Gastrocnemius medialis (tissue), 4 donors: ENCODE results near the gene SLC16A9. TPM values are rescaled to one million over a fixed set of nuclear protein-coding genes. Genes with fewer than 3 reads are reported as not detected.
A peak's percentile ranks its signal among the peaks of the same experiment; 100 is the strongest.

ENCODE experiments used
- ATAC-seq, 2 donors: fragments of 150-250 bp; one replicate each; pipeline ENCODE4 v1.9.1; 2016
- DNase-seq, 2 donors: peaks; one replicate each; pipeline ENCODE4 v3.0.0-alpha.2; 2019
- H3K27ac ChIP-seq, 4 donors: fragments of 200-600 bp; sonication (generic); 1 replicate in 1 of 4; 2 replicates in 3 of 4; pipeline ENCODE4 v1.5.1; 2016 to 2018; ENCODE audit warnings: mild to moderate bottlenecking in 2 of 4, moderate library complexity in 1 of 4
- H3K27me3 ChIP-seq, 3 donors: fragments of 200-600 bp; sonication (generic) in 2 of 3; 1 replicate in 1 of 3; 2 replicates in 2 of 3; pipeline versions ENCODE4 v1.5.1 to v1.6.0; 2016 to 2019; ENCODE audit warnings: mild to moderate bottlenecking in 1 of 3, moderate library complexity in 1 of 3
- H3K36me3 ChIP-seq, 2 donors: fragments of 200-600 bp; sonication (generic) in 1 of 2; one replicate each; pipeline ENCODE4 v1.5.1; 2017 to 2018
- H3K4me1 ChIP-seq, 2 donors: fragments of 200-600 bp; sonication (generic) in 1 of 2; one replicate each; pipeline ENCODE4 v1.5.1; 2016 to 2017; ENCODE audit warnings: mild to moderate bottlenecking in 2 of 2
- H3K4me3 ChIP-seq, 4 donors: fragments of 200-600 bp; sonication (generic) in 3 of 4; 1 replicate in 1 of 4; 2 replicates in 3 of 4; pipeline ENCODE4 v1.5.1; 2016 to 2019; ENCODE audit warnings: mild to moderate bottlenecking in 2 of 4
- H3K9me3 ChIP-seq, 3 donors: fragments of 200-600 bp; sonication (generic) in 2 of 3; 1 replicate in 1 of 3; 2 replicates in 2 of 3; pipeline ENCODE4 v1.5.1; 2016 to 2019
- CTCF ChIP-seq, 5 experiments: fragments of 450-650 bp in 3 of 5; fragments of 200-600 bp in 2 of 5; sonication (generic) in 2 of 5; IDR thresholded peaks in 4 of 5; conservative IDR thresholded peaks in 1 of 5; 1 replicate in 4 of 5; 2 replicates in 1 of 5; pipeline ENCODE4 v1.5.1; 2016 to 2019; ENCODE audit warnings: antibody characterized with exemption in 5 of 5, mild to moderate bottlenecking in 3 of 5, moderate library complexity in 3 of 5
- POLR2A ChIP-seq, 2 donors: fragments of 450-650 bp; IDR thresholded peaks; one replicate each; pipeline ENCODE4 v1.6.1; 2017; ENCODE audit warnings: antibody characterized with exemption in 2 of 2, mild to moderate bottlenecking in 2 of 2, moderate library complexity in 2 of 2
- in situ Hi-C, 4 donors: fragments of 200-750 bp; cut with MboI; loops; one replicate each; pipeline versions ENCODE4 v1.15.0 to v1.8.0; 2017; ENCODE audit warnings: low sequenced_read_pairs in 4 of 4
- intact Hi-C: fragments of 100-400 bp; cut with DNase I; formaldehyde crosslinking; loops from one replicate; pipeline ENCODE4 v1.15.1; 2023; ENCODE audit warnings: low total_unique reads
- total RNA-seq, 4 donors: library from RNA; depleted of rRNA; stranded (reverse); fragments of >200 nt; gene quantifications; one replicate each; pipeline versions ENCODE4 v1.1.0 to v1.2.3, GENCODE V29; 2016

The SLC16A9 gene
- 1 to 10 TPM in 3 of 4 donors, under 1 TPM in 1; 0.73 to 7.4 (median 3.3) TPM for total RNA-seq

GRCh38 chr10:59709395-59710125 is at the start of gene SLC16A9:
SLC16A9 (minus strand) TSS chr10:59709850; CDS start chr10:59684291, 25,559 bp downstream.
- DNase-seq: peak; percentile 36 to 46
- Histone ChIP-seq H3K27ac (peak within 1 kb of the TSS; percentile 62 to 86 (median 78)), H3K27me3 (no peaks in the 10 kb centered on the region)

GRCh38 chr10:59757966-59758365 is 48.3 kb upstream of the SLC16A9 start:
- no peak for TF ChIP-seq POLR2A (IDR thresholded peaks at IDR 0.05)
- TF ChIP-seq CTCF (IDR thresholded peaks at IDR 0.05 in 4 of 5, conservative IDR thresholded peaks at IDR 0.05 in 1 of 5): no peak
- intact Hi-C loops: no loop called here
- peaks cover 9 to 13% of the 10 kb centered on the region in 2 donors for H3K4me1 ChIP-seq
- DNase-seq (no peak), ATAC-seq (no peak)
- no peaks in the 10 kb centered on the region for H3K9me3 ChIP-seq
- in situ Hi-C loops: no loop called here
- H3K4me3 ChIP-seq: no peak overlapping the region
- H3K27me3 ChIP-seq: no peaks in the 10 kb centered on the region
- no peaks in the 10 kb centered on the region for H3K36me3 ChIP-seq
- no peak overlapping the region for H3K27ac ChIP-seq

More at GRCh38 chr10:59709395-59710125, at the start of gene SLC16A9:
- intact Hi-C loops (loop anchor here (2.0 to 5.0 kb wide), 3 partner anchors 43 to 95 kb away; partner anchors contain the start of gene MRLN), in situ Hi-C loops (loop anchor here in 2 of 4 donors (10.0 kb wide), 2 partner anchors 75 to 105 kb away; no protein-coding TSS in a partner anchor)
- Histone ChIP-seq H3K36me3 (no peaks in the 10 kb centered on the region), H3K4me1 (peaks cover 17 to 19% of the 10 kb centered on the region in 2 donors), H3K9me3 (no peaks in the 10 kb centered on the region), H3K4me3 (peak within 1 kb of the TSS; percentile 71 to 86 (median 76))
- ATAC-seq: peak; percentile 81 to 83
- TF ChIP-seq POLR2A (IDR thresholded peaks at IDR 0.05) (peak in 1 of 2 donors; percentile 15), CTCF (IDR thresholded peaks at IDR 0.05 in 4 of 5, conservative IDR thresholded peaks at IDR 0.05 in 1 of 5) (peak; percentile 20 to 57 (median 42))

GRCh38 chr10:59754951-59755350 is 45.3 kb upstream of the SLC16A9 start:
- in situ Hi-C loops: no loop called here
- TF ChIP-seq CTCF (IDR thresholded peaks at IDR 0.05 in 4 of 5, conservative IDR thresholded peaks at IDR 0.05 in 1 of 5) (no peak), POLR2A (IDR thresholded peaks at IDR 0.05) (no peak)
- DNase-seq (peak in 1 of 2 donors; percentile 23), ATAC-seq (no peak)
- no peaks in the 10 kb centered on the region for H3K9me3 ChIP-seq
- peak overlapping the region; percentile 84 to 93 (median 89) for H3K27ac ChIP-seq
- peaks cover 15 to 18% of the 10 kb centered on the region in 2 donors for H3K4me1 ChIP-seq
- H3K36me3 ChIP-seq: no peaks in the 10 kb centered on the region
- no peak overlapping the region for H3K4me3 ChIP-seq
- no peaks in the 10 kb centered on the region for H3K27me3 ChIP-seq
- intact Hi-C loops: loop anchor here (2.0 kb wide), 1 partner anchor 278 kb away; no protein-coding TSS in a partner anchor

- H3K9me3 ChIP-seq: no peaks in the 10 kb centered on the region
- peak; percentile 91 to 95 for ATAC-seq
- intact Hi-C loops (loop anchor here (1.0 to 2.0 kb wide), 4 partner anchors 29 to 1410 kb away; partner anchors contain the start of gene SLC16A9), in situ Hi-C loops (no loop called here)
- H3K36me3 ChIP-seq: no peaks in the 10 kb centered on the region
- peak within 1 kb of the TSS; percentile 84 to 93 (median 89) for H3K27ac ChIP-seq
- no peak for TF ChIP-seq CTCF (IDR thresholded peaks at IDR 0.05 in 4 of 5, conservative IDR thresholded peaks at IDR 0.05 in 1 of 5)
- TF ChIP-seq POLR2A (IDR thresholded peaks at IDR 0.05): peak; percentile 68 to 86
- H3K27me3 ChIP-seq: no peaks in the 10 kb centered on the region
- peak; percentile 45 to 56 for DNase-seq
- peak within 1 kb of the TSS; percentile 40 to 64 (median 63) for H3K4me3 ChIP-seq
- peaks cover 29 to 32% of the 10 kb centered on the region in 2 donors for H3K4me1 ChIP-seq
Measured at GRCh38 chr10:59753267-59753666, 43.6 kb upstream of the SLC16A9 start, which contains the start of gene MRLN. MRLN (minus strand) TSS chr10:59753455.
